Left ventricle myocardium superior (tissue), 1 donor: ENCODE results near the gene ROBO1. TPM values are rescaled to one million over a fixed set of nuclear protein-coding genes. Genes with fewer than 3 reads are reported as not detected.

Source experiments
- ATAC-seq: fragments of 200-7000 bp; cut with Tn5 transposase; one replicate; pipeline ENCODE4 v1.9.1; 2020; ENCODE audit warnings: mild to moderate bottlenecking, moderate library complexity
- DNase-seq: peaks from one replicate; pipeline ENCODE4 v3.0.0-alpha.2; 2020
- intact Hi-C: fragments of 100-400 bp; cut with micrococcal nuclease; formaldehyde crosslinking; loops from one replicate; pipeline ENCODE4 v1.11.0; 2022
- total RNA-seq: library from RNA; stranded (reverse); fragmentation: NEBNext Ultra II Directional; extraction: Animal tissue kit (Norgen Biotek cat#: 25700); gene quantifications from one replicate; pipeline ENCODE4 v1.2.1, GENCODE V29; 2021
- donor health status: DM: no; HTN: yes; CAD: no; lungs with severe emphysema.

Gene ROBO1
- total RNA-seq, 1 donor from 2014 or later: 6.0 TPM

- intact Hi-C loops: no loop called here
- ATAC-seq (no peak), DNase-seq (no peak)
Observed at GRCh38 chr3:79412537-79412936, 355.3 kb downstream of the ROBO1 start.

- no peak for DNase-seq
- ATAC-seq: no peak
- intact Hi-C loops: no loop called here
Observed at GRCh38 chr3:79410617-79411016, 357.2 kb downstream of the ROBO1 start.

GRCh38 chr3:79410136-79410535 is 357.7 kb downstream of the ROBO1 start:
- ATAC-seq: no peak
- intact Hi-C loops: no loop called here
- DNase-seq: no peak

GRCh38 chr3:79406175-79406574 is 361.6 kb downstream of the ROBO1 start:
- intact Hi-C loops: no loop called here
- DNase-seq: no peak
- ATAC-seq: no peak

GRCh38 chr3:79405183-79405582 is 362.6 kb downstream of the ROBO1 start:
- no peak for ATAC-seq
- intact Hi-C loops: no loop called here
- no peak for DNase-seq

- intact Hi-C loops: no loop called here
- ATAC-seq (no peak), DNase-seq (no peak)
Observed at GRCh38 chr3:79396595-79396994, 371.2 kb downstream of the ROBO1 start.

- no peak for ATAC-seq
- DNase-seq: no peak
- intact Hi-C loops: no loop called here
Observed at GRCh38 chr3:79392479-79392878, 375.3 kb downstream of the ROBO1 start.

- intact Hi-C loops: no loop called here
- no peak for ATAC-seq
- DNase-seq: no peak
Observed at GRCh38 chr3:79390352-79390751, 377.4 kb downstream of the ROBO1 start.

- DNase-seq: no peak
- ATAC-seq: no peak
- intact Hi-C loops: no loop called here
Observed at GRCh38 chr3:79385211-79385610, 382.6 kb downstream of the ROBO1 start.

- no peak for ATAC-seq
- no peak for DNase-seq
- intact Hi-C loops: no loop called here
Observed at GRCh38 chr3:79383402-79384012, 384.3 kb downstream of the ROBO1 start.

GRCh38 chr3:79380581-79380980 is 387.2 kb downstream of the ROBO1 start:
- ATAC-seq (no peak), DNase-seq (no peak)
- intact Hi-C loops: no loop called here

- intact Hi-C loops: no loop called here
- no peak for ATAC-seq
Observed at GRCh38 chr3:79378064-79378463, 389.7 kb downstream of the ROBO1 start.

GRCh38 chr3:79369306-79369705 is 398.5 kb downstream of the ROBO1 start:
- intact Hi-C loops: no loop called here
- no peak for ATAC-seq
- no peak for DNase-seq

More at GRCh38 chr3:79378064-79378463, 389.7 kb downstream of the ROBO1 start:
- DNase-seq: no peak

GRCh38 chr3:79368403-79368802 is 399.4 kb downstream of the ROBO1 start:
- ATAC-seq: no peak
- intact Hi-C loops: no loop called here

GRCh38 chr3:79367803-79368202 is 400.0 kb downstream of the ROBO1 start:
- ATAC-seq (no peak), DNase-seq (no peak)
- intact Hi-C loops: no loop called here

More at GRCh38 chr3:79368403-79368802, 399.4 kb downstream of the ROBO1 start:
- DNase-seq: no peak

GRCh38 chr3:79367066-79367465 is 400.7 kb downstream of the ROBO1 start:
- DNase-seq (no peak), ATAC-seq (no peak)
- intact Hi-C loops: no loop called here

GRCh38 chr3:79366414-79366813 is 401.4 kb downstream of the ROBO1 start:
- intact Hi-C loops: no loop called here
- no peak for ATAC-seq

GRCh38 chr3:79364784-79365183 is 403.0 kb downstream of the ROBO1 start:
- DNase-seq (no peak), ATAC-seq (no peak)
- intact Hi-C loops: loop anchor here (5.0 kb wide), 1 partner anchor 277 kb away; no protein-coding TSS in a partner anchor

More at GRCh38 chr3:79366414-79366813, 401.4 kb downstream of the ROBO1 start:
- DNase-seq: no peak

- ATAC-seq (no peak), DNase-seq (no peak)
- intact Hi-C loops: loop anchor here (5.0 kb wide), 1 partner anchor 275 kb away; no protein-coding TSS in a partner anchor
Observed at GRCh38 chr3:79362571-79363270, 405.1 kb downstream of the ROBO1 start.

- ATAC-seq (no peak), DNase-seq (no peak)
- intact Hi-C loops: loop anchor here (5.0 kb wide), 1 partner anchor 275 kb away; no protein-coding TSS in a partner anchor
Observed at GRCh38 chr3:79361748-79362378, 405.9 kb downstream of the ROBO1 start.
